Erythroblast (primary cell): Measurements from ENCODE around the gene ZNF429.

Source experiments
- GATA1 ChIP-seq: IDR thresholded peaks from 2 replicates; pipeline ENCODE4 v1.6.1; 2011; ENCODE audit warnings: low read depth, mild to moderate bottlenecking, control low read depth, low read length, moderate library complexity
- POLR2A ChIP-seq: IDR thresholded peaks from 2 replicates; pipeline ENCODE4 v1.6.1; 2011; ENCODE audit warnings: mild to moderate bottlenecking, low read length

GRCh38 chr19:21466627-21467026 is 38.8 kb upstream of the ZNF429 start:
- TF ChIP-seq POLR2A (no peak), GATA1 (no peak)
